Measurements from ENCODE around the gene TDRD6.
"Not testable (repeated sequence)": the region's sequence is repeated elsewhere in the genome, so short reads cannot be mapped to it uniquely, and the experiment has no call there.

The TDRD6 gene

GRCh38 chr6:46741482-46741881 is 53.8 kb downstream of the TDRD6 start:
- no peak overlapping the region for H3K4me3 ChIP-seq (ENCODE audit: low read depth, low read length)
- no peak for DNase-seq (ENCODE audit: low read depth)
- TF ChIP-seq CTCF (IDR thresholded peaks at IDR 0.05; ENCODE audit: insufficient read depth, low read depth, low read length, missing control alignments), result no peak

GRCh38 chr6:46741910-46742309 is 54.2 kb downstream of the TDRD6 start:
- no peak overlapping the region for H3K4me3 ChIP-seq (ENCODE audit: low read depth, low read length)
- TF ChIP-seq CTCF (IDR thresholded peaks at IDR 0.05; ENCODE audit: insufficient read depth, low read depth, low read length, missing control alignments), result no peak
- no peak for DNase-seq (ENCODE audit: low read depth)

GRCh38 chr6:46743425-46744158 is 55.9 kb downstream of the TDRD6 start:
- TF ChIP-seq CTCF (IDR thresholded peaks at IDR 0.05; ENCODE audit: insufficient read depth, low read depth, low read length, missing control alignments), result no peak
- H3K4me3 ChIP-seq (ENCODE audit: low read depth, low read length), result no peak overlapping the region
- DNase-seq (ENCODE audit: low read depth), result no peak

- not testable (repeated sequence) for DNase-seq (ENCODE audit: low read depth)
These were observed 56.6 kb downstream of the TDRD6 start for GRCh38 chr6:46744159-46744725.

GRCh38 chr6:46745973-46746372 is 58.3 kb downstream of the TDRD6 start:
- no peak for DNase-seq (ENCODE audit: low read depth)
- no peak for TF ChIP-seq CTCF (IDR thresholded peaks at IDR 0.05; ENCODE audit: insufficient read depth, low read depth, low read length, missing control alignments)
- H3K4me3 ChIP-seq (ENCODE audit: low read depth, low read length), result no peak overlapping the region

More at GRCh38 chr6:46744159-46744725, 56.6 kb downstream of the TDRD6 start:
- not testable (repeated sequence) for H3K4me3 ChIP-seq (ENCODE audit: low read depth, low read length)

- H3K4me3 ChIP-seq (ENCODE audit: low read depth, low read length), result no peak within 1 kb of the TSS
- DNase-seq (ENCODE audit: low read depth), result no peak
- no peak for TF ChIP-seq CTCF (IDR thresholded peaks at IDR 0.05; ENCODE audit: insufficient read depth, low read depth, low read length, missing control alignments)
These were observed 59.0 kb downstream of the TDRD6 start, which contains the start of gene ANKRD66 for GRCh38 chr6:46746696-46747095. Gene ANKRD66 (plus strand): TSS chr6:46746933. CDS start chr6:46751949, 5,016 bp downstream.

- DNase-seq (ENCODE audit: low read depth), result no peak
- H3K4me3 ChIP-seq (ENCODE audit: low read depth, low read length), result no peak overlapping the region
- no peak for TF ChIP-seq CTCF (IDR thresholded peaks at IDR 0.05; ENCODE audit: insufficient read depth, low read depth, low read length, missing control alignments)
These were observed 61.3 kb downstream of the TDRD6 start for GRCh38 chr6:46748940-46749503.

Data from GM12865 (cell line).